Stimulated activated CD8-positive, alpha-beta memory T cell treated with anti-CD3 and anti-CD28 coated beads, Interleukin-15, amount 100 ng/mL, for 1 hour (primary cell): ENCODE data around the gene ARHGAP24.
"Not testable (repeated sequence)": the region's sequence is repeated elsewhere in the genome, so short reads cannot be mapped to it uniquely, and the experiment has no call there.

Source experiments
- DNase-seq: peaks from one replicate; pipeline ENCODE4 v3.0.0-alpha.2; 2020; ENCODE audit warnings: low read depth

The ARHGAP24 gene

DNA sequence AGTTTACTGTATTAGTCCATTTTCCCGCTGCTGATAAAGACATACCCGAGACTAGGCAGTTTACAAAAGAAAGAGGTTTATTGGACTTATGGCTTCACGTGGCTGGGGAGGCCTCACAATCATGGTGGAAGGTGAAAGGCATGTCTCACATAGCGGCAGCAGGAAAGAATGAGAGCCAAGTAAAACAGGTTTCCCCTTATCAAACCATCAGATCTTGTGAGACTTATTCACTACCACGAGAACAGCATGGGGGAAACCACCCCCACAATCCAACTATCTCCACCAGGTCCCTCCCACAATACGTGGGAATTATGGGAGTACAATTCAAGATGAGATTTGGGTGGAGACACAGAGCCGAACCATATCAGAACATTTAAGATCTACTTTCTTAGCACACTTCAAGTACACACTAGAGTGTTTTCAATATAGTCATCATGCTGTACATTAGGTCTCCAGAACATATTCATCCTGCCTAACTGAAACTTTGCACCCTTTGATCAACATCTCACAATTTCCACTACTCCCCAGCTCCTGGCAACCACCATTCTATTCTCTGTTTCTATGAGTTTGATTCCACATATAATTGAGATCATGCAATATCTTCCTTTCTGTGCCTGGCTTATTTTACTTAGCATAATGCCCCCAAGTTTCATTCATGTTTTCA, 341.0 kb downstream of the ARHGAP24 start:
- no peak for DNase-seq

DNA sequence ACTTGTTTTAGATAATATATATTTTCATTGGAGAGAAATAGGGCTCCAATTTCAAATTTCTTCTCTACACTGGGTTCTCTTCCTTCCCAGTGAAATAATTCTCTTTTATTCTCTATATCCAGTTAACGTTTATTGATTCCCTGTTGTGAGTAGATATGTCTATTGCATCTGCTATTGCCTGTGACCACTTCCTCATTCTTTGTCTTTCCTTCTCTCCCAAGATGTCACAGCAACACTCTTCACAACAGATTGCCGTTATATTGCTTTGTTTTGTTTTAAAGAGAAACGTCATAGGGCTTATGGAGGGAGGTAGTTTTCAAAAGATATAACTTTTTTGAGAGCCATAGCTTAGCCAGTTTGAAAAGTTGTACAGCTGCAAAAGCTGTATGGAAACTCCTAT, 343.8 kb downstream of the ARHGAP24 start:
- DNase-seq = no peak

DNA sequence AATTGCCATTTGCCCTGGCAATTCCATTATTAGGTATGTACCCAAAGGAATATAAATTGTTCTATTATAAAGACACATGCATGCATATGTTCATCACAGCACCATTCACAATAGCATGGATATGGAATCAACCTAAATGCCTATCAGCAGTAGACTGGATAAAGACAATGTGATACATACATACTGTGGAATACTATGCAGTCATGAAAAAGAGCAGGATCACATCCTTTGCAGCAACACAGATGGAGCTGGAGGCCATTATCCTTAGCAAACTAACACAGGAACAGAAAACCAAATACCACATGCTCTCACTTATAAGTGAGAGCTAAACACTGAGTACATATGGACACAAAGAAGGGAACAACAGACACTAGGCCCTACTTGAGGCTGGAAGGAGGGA, 345.2 kb downstream of the ARHGAP24 start:
- not testable (repeated sequence) for DNase-seq

DNA sequence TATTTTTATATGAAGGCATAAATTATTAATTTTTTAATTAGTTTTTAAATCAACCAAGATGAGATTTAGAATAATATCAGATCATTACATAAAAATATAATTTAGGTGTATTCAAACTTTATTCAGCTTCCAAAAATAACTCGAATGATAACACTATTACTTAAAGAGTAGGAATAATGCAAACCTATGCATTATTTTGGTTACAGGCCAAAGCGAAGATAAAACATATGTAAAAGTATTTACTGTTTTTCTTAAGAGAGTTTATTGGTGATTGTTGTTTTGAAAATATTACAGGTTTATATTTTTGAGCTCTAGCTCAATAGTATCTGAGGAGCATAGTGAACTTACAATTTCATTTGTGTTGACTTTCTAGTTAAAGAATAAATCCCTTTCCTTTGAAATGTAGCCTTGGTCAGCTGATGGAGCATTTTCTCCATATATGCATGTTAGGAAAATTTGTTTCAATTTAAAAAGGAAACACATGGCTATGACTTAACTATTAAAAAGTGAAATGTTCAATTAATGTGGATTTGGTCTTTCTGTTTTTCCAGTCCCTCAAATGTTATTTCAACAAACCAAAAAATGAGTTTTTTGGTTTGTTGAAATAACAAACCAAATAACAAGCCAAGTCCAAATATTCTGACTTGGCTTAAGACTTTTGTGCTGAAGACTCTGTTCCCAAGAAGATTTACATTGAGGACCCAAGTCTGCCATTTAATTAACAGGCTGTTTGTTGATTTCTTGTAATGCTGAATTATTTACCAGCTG, 346.9 kb downstream of the ARHGAP24 start:
- DNase-seq = no peak

DNA sequence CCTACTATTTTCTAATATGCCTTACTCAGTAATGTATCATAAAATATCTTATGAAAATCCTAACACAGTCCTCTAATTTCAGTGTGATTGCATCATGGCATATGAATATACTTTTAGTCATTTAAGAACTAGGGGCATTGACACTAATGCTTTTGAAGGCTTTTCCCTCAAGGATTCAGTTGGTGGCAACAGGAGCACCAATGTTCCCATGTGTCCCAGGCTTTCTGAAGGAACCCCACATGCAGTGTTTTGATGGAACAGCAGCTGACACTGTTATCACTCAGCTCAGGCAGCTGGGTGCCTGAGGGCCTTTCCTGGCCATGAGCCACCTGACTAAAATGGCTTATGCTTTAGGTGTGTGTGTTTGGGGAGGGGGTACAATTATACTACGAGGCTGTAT, 348.3 kb downstream of the ARHGAP24 start:
- DNase-seq = no peak

DNA sequence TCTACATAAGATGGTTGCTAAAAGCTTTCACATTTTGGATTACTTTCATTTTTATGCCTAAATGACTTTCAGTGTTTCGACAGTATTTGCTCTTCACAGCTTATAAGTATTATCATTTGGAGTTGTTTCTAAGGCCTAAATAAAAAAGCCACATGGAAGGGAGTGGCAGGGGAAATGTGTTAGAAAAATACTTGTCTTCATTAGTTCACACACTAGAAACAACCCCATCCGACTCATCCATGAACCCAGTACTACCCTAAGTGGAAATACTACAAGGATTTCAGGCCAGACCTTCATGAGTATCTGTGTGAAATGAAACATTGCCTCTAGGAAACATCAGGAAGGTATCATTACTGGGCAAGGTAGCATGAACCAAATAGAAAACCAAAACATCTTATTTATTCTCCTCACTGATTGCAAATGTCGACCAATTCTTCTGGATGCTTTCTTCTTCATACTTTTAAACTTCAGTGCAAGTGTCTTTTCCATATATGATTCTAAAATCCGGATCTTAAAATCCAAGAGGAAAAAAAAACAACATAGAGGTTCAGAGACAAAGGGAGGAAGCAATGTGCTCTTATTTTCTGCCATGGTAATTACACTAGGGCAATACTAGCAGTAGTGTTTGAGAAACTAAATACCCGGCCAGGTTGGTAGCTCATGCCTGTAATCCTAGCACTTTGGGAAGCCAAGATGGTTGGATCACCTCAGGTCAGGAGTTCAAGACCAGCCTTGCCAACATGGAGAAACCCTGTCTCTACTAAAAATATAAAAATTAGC, 349.4 kb downstream of the ARHGAP24 start:
- DNase-seq = no peak

DNA sequence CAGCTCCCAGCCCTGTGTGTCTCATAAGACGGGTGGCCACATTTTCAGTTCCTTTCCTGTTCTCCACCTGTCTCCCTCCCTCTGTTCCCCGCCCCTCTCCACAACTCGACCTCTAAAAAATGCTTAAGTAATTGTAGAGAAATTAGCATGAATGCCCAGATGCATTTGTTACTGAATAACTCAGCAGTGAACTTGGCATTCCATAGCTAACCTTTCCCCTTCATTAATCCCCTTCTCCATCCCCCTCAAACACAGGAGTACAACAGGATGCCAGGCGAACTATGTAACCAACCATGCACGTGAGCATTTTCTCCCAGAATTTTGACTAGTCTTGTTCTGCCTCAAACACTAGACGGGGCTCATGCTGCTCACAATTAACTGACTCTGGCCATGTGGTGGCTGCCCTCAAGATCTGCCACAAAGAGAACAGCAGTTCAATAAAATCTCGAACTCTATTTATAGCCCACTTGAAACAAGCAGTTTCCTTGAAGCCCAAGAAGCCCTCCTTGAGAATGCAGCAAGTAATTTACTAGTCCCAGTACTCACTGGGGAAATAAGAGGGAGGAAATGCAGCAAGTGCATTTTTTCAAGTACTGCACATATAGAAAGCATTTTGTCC, 351.2 kb downstream of the ARHGAP24 start:
- DNase-seq = no peak

DNA sequence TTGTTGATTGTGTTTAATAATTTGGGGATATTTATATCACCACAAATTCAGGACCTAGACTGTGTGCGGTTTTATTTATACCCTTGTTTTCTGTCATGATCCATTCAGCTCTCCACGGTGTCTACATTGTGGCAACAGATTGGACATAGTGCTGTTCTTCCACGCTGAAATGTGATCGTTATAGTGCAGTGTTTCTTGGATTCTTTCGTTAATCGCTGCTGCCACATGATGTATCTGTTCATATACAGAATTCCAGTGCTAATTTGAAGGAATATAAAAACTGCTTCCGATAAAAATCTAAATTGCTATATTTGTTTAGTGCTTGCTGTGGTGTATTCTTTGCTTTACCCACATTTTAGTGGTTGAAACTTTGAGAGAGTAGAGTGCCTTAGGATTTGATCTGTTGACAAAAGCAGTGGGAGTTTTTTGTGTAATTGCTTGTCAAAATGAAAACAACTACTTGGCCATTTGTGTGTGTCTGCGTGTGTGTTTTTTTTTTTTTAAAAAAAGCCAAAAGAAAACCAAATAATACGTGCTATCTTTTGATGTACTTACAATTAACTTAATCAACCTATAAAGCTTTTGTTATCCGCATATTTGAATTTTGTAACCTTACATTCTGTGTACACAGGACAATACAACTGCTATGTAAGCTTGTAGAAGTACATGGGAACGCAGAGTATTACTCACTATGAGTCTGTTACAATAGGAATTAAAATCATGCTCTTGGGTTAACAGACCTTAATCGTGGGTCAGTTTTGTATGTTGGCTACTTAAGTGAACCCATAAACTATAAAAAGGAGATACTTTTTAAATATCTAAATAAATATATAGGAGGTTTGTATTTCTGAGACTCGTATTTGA, 353.3 kb downstream of the ARHGAP24 start:
- DNase-seq = no peak

DNA sequence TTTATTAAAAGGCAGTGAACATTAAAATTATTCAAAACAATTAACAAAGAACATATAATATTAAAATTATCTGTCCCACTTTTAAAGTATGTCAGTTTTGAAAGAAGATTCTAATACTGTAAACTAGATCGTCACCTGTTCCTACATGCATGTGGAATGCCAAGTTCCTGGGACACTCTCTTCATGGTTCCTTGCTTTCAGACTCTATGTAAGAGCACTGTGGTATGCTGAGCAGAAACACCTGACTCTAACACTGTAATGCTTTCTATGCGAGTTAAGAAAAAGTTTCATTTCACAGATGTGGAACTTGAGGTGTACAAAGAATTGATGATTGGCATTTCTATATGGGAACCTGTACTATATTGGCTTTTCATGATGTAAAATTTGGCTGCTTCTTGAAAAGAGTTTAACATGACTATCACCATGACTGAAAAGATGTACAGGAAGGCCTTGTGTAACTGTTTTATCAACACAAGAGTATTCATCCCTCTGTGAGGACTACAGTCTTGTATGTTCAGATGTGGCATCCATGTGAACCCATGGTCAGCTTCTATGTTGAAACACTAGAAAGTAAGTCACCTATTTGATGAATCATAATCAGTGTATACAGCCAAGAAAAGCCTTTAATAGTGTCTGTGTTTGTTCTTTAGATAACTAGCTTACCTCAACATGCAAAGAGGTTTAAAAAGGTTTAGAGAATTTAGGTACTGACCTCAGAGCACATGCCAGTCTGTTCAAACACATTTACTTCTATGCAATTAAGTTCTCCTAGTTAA, 354.5 kb downstream of the ARHGAP24 start:
- no peak for DNase-seq

DNA sequence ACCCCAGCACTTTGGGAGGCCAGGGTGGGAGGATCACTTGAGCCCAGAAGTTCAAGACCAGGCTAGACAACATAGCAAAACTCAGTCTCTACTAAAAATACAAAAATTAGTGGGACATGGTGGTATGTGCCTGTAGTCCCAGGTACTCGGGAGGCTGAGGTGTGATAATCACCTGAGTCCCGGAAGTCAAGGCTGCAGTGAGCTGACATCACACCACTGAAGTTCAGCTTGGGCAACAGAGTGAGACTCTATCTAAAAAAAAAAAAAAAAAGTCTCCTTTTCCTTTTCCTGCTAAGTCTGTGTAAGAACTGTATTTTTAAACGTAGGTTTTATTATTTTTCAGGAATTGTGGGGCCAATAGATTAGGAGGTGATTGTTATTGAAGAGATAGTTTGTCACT, 356.7 kb downstream of the ARHGAP24 start:
- DNase-seq = no peak

DNA sequence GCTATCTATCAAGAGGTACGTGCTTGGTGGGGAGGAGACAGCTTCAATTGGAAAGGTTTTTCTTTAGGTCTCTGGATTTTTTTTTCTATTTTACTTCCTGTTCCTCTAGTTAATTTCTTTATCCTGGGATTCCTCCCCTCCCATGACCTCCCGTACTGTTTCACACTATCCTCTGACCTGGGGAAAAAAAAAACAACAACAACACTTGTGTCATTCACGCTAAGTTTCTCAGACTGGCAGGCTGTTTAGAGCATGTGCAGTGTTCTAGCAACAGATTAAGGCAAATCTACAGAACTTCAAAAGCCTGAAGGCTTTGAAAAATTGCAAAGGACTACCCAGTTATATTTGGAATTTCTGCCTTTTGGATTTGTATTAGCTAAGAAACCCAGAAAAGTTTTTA, 358.4 kb downstream of the ARHGAP24 start:
- DNase-seq = no peak

DNA sequence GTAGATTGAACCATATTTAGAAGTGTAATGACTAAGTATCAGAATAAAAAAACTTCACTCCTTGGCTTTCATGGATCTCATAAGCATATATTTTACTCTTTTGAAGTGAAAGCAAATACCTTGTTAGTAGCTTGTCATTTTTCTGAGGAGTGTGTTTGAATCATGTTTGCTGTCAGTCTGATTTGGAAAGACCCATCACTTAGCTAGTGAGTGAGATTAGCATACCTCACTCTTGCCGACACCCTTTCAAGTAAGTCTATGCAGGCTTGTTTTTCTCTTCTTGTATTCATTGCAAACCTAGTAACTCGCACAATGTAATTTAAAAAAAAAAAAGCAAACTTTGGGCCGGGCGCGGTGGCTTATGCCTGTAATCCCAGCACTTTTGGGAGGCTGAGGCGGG, 360.0 kb downstream of the ARHGAP24 start:
- no peak for DNase-seq

DNA sequence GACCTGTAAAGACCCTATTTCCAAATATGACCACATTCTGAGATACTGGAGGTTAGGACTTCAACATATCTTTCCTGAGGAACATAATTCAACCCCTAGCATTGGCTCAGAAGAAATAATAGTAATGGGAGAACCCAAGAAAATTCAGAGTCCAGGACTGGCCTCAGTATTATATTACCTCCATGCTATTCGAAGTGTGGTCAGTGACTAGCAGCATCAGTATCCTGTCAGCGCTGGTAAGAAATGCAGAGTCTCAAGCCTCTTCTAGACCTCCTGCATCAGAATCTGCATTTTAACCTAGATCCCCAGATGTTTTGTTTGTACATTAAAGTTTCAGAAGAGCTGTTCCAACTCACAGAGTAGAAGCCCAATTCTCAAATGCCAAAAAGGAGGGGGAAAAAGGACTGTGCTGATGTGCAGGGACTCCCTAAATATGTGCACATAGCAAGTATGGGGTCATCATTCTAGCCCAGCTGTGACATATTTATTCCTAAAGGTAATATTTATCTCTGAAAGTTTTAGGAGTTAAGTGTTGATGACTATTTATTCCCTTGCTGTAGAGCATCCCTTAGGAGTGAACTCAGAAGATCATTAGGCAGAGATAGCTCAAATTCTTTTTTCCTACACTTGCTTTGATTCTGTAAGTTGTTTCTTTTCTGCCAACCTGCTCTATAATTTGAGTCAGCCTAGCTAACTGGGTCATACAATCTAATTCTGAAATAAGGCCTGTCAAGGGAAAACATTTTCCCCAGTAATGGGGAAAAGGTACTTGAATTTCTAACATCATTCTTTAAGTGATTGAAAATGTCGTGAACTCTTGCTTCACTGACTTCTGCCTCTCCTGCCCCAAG, 361.9 kb downstream of the ARHGAP24 start:
- DNase-seq = no peak

DNA sequence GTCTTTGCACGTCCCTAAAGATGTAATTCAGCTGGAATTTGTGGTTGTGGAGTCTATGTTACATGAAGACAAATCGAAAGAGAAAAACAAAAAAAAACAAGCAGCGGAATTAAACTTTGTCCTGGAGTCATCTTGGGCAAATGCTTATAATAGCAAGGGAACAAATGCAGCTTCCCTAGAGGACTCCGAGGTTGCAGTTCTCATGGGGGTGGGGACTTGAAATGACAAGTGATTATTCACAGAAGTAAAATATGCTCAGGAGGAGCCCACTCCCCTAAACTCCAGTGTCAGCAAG, 362.4 kb downstream of the ARHGAP24 start:
- no peak for DNase-seq

DNA sequence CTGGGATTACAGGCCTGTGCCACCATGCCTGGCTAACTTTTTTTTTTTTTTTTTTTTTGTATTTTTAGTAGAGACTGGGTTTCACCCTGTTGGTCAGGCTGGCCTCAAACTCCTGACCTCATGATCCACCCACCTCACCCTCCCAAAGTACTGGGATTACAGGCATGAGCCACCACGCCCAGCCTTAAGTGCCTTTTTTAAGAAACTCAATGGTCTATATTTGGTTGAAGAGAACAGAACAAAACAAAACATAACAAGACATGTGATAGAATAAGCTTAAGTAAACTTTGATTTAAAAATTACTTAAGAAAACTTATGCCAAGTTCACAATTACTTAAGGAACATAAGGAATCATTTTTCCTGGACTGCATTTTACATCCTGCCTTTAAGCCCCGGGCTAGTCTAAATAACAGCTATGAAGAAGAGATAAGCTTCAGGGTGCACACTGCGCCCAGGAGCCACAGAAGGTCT, 365.1 kb downstream of the ARHGAP24 start:
- not testable (repeated sequence) for DNase-seq

DNA sequence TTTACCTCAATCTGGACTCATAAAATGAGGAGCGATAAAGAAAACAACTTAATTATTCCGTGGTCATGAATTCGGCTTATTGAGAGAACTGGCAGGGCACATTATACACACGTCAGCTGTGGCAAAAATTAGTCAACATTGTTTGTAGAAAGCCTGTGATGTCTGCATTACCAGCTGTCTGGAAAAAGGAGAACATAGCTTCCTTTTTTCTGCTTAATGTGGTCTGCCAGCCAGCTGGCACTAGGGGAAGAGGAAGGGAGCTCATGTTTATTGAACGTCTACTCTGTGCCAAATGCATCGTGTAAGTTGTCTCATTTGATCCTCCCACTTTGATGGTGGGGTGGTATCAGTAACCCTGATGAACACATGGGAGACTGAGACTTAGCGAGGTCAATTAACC, 367.6 kb downstream of the ARHGAP24 start:
- DNase-seq = no peak

DNA sequence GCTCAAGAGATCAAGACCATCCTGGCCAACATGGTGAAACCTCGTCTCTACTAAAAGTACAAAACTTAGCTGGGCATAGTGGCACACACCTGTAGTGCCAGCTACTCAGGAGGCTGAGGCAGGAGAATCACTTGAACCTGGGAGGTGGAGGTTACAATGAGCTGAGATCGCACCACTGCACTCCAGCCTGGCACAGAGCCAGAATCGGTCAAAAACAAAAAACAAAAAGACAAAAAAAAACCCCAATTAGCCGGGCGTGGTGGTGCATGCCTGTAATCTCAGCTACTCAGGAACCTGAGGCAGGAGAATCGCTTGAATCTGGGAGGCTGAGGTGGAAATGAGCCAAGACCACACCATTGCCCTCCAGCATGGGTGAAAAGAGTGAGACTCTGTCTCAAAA, 378.8 kb downstream of the ARHGAP24 start:
- DNase-seq = not testable (repeated sequence)

DNA sequence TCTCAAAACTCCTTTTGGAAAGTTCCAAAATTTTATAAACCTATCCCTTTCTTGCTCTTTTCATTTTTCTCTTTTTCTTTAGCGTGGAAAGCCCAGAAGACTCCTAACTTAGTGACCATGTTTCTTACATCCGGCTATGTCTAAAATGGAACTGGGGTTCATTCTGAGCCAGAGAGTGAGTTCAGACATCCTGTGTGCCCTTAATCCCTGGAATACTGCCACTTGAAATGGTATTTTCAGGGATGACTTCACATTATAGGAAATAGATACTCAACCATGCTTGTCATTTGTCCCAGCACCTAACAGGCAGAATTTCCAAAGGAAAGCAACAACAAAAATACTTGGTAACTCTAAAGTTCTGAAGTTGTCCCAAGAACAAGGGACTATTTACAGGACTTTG, 379.6 kb downstream of the ARHGAP24 start:
- no peak for DNase-seq

DNA sequence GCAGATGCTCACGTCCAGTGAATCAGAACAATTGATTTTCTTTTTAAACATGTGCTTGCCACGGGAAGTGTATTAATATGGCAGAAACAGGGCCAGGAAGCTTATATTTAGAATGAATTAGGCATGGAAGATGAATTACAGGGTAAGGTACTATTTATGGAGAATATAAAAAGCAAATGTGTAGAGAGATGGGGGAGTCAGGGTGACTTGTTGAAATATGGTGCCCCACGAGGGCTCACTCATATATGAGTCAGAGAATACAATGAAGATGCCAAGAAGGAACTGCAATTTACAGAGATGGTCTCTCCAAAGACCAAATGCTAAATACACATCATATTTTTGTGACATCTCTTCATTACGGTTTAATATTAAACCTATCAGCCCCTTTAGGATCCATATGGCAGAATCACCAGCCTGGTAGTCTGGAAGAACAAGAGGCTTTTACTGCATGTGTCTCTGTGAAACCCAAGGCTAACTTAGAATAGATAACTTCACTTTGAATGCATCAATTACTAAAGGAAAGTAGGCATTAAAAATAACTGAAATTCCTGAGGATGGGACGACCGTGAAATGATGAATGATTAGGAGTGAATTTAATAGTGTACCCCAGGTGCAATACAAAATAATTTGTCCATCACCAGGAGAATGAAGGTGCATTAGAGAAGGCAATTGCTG, 385.3 kb downstream of the ARHGAP24 start:
- no peak for DNase-seq
